DLD1 (cell line): ENCODE data around the gene TMEM47.

Experiments
- in situ Hi-C: cut with HindIII; loops from 2 replicates; pipeline ENCODE4 v1.10.0; 2017; ENCODE audit warnings: low sequenced_read_pairs

TMEM47 gene

DNA sequence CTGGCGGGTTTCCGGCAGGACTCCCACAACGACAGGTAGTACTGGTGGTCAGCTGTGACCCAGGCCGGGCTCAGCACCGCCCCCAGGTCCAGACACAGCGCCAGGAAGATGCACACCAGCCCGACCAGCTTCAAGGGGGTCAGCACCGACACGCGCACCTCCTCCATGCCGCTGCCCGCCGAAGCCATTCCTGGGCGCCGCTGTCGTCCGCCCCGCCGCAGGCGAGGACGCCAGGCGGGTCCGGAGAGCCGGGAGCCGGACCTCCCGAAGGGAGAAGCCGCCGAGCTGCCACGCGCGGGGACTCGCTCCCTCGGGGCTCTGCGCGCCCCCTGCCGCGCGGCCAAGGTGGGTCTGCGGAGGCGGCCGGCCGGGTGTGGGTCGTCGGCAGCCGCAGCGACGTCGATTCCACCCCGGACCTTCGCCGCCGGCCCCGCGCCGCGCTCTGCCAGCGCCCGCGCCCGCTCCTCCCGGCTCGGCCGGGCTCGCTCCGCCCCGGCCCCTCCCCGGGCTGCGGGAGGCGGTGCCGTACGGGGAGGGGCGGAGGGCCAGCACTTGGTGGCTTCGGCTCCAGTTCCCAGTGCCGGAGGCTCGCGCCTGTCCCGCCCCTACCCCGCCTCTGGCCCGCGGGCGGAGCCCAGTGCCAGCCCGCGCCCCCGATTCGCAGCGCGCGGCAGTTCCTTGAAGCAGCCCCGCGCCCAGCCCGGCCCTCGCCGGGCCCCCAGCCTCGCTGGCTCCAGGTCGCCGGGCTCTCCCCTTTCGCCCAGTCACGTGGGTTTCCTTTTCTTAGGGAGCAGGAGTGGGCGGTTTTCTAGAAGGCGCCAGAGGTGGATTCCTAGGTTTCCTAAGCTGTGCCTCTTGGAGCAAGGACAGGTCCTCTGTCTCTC is at the start of gene TMEM47:
TSS of gene TMEM47 (minus strand) at position 444 of the 884 bp plus-strand sequence. CDS start at position 188, 256 bp downstream.
- in situ Hi-C loops, result no loop called here

DNA sequence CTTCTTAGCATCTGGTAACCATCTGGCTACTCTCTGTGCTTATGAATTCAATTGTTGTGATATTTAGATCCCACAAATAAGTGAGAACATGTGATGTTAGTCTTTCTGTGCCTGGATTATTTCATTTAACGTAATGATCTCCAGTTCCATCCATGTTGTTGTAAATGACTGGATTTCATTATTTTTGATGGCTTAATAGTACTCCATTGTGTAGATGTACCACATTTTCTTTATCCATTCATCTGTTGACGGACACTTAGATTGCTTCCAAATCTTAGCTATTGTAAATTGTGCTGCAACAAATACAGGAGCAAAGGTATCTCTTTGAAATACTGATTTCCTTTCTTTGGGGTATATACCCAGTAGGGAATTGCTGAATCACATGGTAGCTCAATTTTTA is 30.0 kb upstream of the TMEM47 start:
- in situ Hi-C loops, result no loop called here

- in situ Hi-C loops, result no loop called here
Measured at GRCh38 chrX:34659575-34659974, 2.5 kb upstream of the TMEM47 start.

GRCh38 chrX:34658326-34658725 is 1.2 kb upstream of the TMEM47 start:
- in situ Hi-C loops, result no loop called here

- in situ Hi-C loops, result no loop called here
Measured at GRCh38 chrX:34657726-34658070, 613 bp upstream of the TMEM47 start.

- in situ Hi-C loops, result no loop called here
Measured at GRCh38 chrX:34656467-34656841, 631 bp downstream of the TMEM47 start.

GRCh38 chrX:34655501-34656455 is 1.3 kb downstream of the TMEM47 start:
- in situ Hi-C loops, result no loop called here

DNA sequence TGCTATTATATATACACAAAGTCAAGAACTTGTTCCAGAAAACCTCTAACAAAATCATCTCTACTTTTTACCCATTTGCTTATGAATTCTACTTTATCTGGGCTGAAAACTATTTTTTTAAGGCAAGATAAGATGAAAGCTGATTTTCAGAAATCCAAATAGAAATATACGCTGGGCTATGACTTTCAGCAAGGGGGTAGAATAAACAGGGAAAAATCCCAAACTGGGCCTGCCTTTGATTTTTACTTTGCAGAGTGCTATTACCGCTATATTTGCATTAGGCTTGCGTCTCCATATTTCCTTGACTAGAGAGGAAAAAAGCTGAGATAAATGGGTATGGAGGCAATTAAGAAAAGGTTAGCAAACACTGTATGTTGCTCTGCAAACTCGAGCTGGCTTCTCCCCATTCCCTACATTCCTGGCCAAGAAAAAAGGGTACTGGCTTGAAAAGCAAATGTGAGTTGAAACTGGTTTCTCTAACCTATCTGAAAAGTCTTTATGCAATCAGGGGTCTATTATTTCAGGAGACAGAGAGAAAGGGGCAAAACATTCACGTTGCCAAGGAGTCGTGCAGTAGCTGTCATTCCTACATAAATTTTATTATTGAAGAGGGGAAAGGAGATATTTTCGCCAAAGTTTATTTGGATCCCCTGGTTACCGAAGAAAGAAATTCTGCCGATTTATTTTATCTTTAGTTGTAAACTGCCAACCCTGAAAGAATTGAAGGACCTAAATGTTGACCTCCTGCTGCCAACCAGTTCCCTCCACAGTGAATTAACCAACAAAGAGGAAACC is 2.2 kb downstream of the TMEM47 start:
- in situ Hi-C loops, result no loop called here

DNA sequence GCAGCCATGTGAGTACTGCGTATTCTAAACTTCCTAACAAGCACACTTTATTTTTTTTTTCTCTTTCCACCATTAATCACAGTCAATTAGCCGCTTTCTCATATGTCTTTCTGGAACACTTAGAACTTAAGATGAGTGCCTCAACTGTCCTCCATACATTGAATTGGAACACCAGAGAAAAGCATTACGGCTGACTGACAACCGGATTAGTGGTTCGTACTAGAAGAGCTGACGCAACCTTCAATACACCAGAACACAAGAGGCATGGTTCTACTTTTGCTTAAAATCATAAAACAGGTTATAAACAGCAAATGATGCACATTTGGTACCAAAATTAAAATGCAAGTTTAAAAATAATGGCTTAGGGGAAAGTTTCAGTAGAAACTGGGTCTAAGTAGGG is 3.3 kb downstream of the TMEM47 start:
- in situ Hi-C loops, result no loop called here

DNA sequence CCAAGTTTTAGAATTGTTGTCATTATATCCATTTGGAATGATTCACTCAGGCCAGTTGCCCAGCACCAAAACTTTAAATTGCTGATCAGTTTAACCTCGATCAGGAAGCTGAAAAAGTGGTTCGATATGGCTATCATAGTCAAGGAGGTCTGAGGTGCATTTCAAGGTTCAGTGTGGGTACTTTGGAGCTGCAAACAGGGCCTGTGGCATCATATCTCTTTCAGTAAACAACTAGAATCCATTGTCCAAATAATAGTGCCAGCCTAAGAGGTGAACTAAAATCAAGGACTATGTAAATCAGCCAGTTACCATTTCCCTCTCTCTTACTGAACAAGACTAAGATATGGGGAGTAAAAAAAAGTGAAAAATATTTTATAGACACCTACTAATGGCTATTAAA is 14.2 kb downstream of the TMEM47 start:
- in situ Hi-C loops, result no loop called here

DNA sequence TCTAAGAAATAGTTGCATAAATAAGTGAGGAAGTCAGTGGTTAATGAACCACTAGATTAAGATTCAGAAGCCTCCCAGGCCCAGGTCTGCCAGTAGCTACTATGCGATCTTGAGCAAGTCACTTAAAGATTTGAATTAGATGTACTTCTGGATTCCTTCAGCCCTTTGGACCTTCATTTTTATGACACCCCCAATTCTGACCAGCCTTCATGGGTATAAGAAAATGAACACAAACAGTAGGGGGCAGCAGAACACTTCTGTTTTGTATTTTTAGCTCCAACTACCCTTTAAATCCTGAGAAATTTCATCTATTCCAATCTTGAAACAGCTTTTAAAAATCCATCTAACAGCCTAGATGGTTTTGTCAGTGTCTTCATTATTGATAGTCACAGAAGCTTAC is 19.0 kb downstream of the TMEM47 start:
- in situ Hi-C loops, result no loop called here

GRCh38 chrX:34634349-34634748 is 22.7 kb downstream of the TMEM47 start:
- in situ Hi-C loops, result no loop called here

GRCh38 chrX:34632384-34632783 is 24.7 kb downstream of the TMEM47 start:
- in situ Hi-C loops, result no loop called here

GRCh38 chrX:34631479-34632220 is 25.4 kb downstream of the TMEM47 start:
- in situ Hi-C loops, result no loop called here

- in situ Hi-C loops, result no loop called here
Measured at GRCh38 chrX:34629572-34629971, 27.5 kb downstream of the TMEM47 start.

- in situ Hi-C loops, result no loop called here
Measured at GRCh38 chrX:34624416-34624815, 32.7 kb downstream of the TMEM47 start.

DNA sequence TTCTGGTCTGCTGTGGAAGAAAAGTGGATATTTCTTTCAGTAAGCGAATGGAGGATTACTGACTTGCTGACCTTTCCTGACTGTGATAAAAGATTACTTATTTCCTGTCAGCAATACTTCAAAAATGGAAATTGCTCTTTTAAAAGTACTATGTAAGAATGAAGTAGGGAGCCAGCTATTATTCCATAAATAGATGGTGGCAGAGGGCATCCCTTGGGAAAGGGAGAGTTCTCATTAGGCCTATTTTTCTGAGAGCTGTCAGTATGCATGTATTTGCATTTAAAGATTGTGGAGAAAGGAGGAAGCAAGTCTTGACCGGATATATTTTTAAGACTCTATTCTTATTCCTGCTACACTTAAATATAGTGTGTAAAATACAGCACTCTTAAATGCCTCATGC is 37.2 kb downstream of the TMEM47 start:
- in situ Hi-C loops, result no loop called here

DNA sequence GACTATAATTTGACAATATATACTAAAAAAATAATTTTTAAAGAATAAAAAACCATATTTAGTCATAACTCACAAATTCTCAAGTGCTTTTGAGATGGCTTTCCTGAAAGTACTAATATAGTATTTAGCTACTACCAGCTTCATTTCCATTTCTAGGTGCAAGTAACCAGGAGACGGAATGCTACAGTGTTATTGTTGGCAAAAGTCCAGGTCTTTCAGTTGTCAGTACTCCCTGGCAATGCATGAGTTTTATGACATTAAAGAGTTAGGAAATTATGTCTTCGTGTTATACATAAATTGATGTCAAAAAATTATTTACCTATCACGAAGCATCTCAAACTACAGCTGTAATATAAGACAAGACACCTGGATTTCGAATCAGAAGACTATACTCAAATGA is 45.0 kb downstream of the TMEM47 start:
- in situ Hi-C loops, result no loop called here

- in situ Hi-C loops, result no loop called here
Measured at GRCh38 chrX:34598362-34598761, 58.7 kb downstream of the TMEM47 start.

- in situ Hi-C loops, result no loop called here
Measured at GRCh38 chrX:34586936-34587335, 70.1 kb downstream of the TMEM47 start.
